Mesenchymal stem cell (in vitro differentiated cells and primary cell): ENCODE measurements around the gene NEDD8.

Experiments
- DNase-seq: peaks from one replicate; pipeline ENCODE4 v3.0.0-alpha.2; 2013
- H2AFZ ChIP-seq: one replicate; pipeline ENCODE4 v1.6.1; 2013; ENCODE audit warnings: low read depth, mild to moderate bottlenecking, control low read depth, inconsistent platforms, low read length, moderate library complexity
- H2AK5ac ChIP-seq: 2 replicates; pipeline ENCODE4 v1.6.1; 2013; ENCODE audit warnings: low read length, moderate library complexity, mild to moderate bottlenecking, inconsistent platforms; ENCODE audit not compliant: severe bottlenecking
- H2BK120ac ChIP-seq: one replicate; pipeline ENCODE4 v1.6.1; 2013; ENCODE audit warnings: low read depth, mild to moderate bottlenecking, inconsistent platforms, low read length, moderate library complexity
- H2BK12ac ChIP-seq, 2 experiments: one replicate each; pipeline ENCODE4 v1.6.1; 2013; ENCODE audit warnings: inconsistent platforms in 2 of 2, low read length in 2 of 2, mild to moderate bottlenecking in 2 of 2, moderate library complexity in 2 of 2, control low read depth in 1 of 2
- H2BK15ac ChIP-seq: one replicate; pipeline ENCODE4 v1.6.1; 2013; ENCODE audit warnings: mild to moderate bottlenecking, low read depth, inconsistent platforms; ENCODE audit not compliant: poor library complexity, severe bottlenecking
- H2BK5ac ChIP-seq: 2 replicates; pipeline ENCODE4 v1.6.1; 2013; ENCODE audit warnings: low read depth, mild to moderate bottlenecking, low read length, control low read depth, inconsistent platforms; ENCODE audit not compliant: poor library complexity, severe bottlenecking
- H3K14ac ChIP-seq, 2 experiments: one replicate each; pipeline ENCODE4 v1.6.1; 2013; ENCODE audit warnings: inconsistent platforms in 2 of 2, low read length in 2 of 2, control low read depth in 1 of 2, mild to moderate bottlenecking in 1 of 2, moderate library complexity in 1 of 2
- H3K18ac ChIP-seq, 2 experiments: one replicate each; pipeline ENCODE4 v1.6.1; 2013; ENCODE audit warnings: inconsistent platforms in 2 of 2, low read length in 2 of 2, control low read depth in 1 of 2, low read depth in 1 of 2, mild to moderate bottlenecking in 1 of 2
- H3K23ac ChIP-seq, 2 experiments: one replicate each; pipeline ENCODE4 v1.6.1; 2013; ENCODE audit warnings: inconsistent platforms in 2 of 2, low read length in 2 of 2, mild to moderate bottlenecking in 2 of 2, moderate library complexity in 2 of 2, control low read depth in 1 of 2
- H3K27ac ChIP-seq: 2 replicates; pipeline ENCODE4 v1.5.1; 2013; ENCODE audit warnings: mild to moderate bottlenecking, moderate library complexity, low read length, control low read depth, inconsistent platforms; ENCODE audit not compliant: poor library complexity, severe bottlenecking
- H3K27me3 ChIP-seq, 2 experiments: 2 replicates each; pipeline versions ENCODE4 v1.6.1 to v1.7.0; 2013; ENCODE audit warnings: low read length in 2 of 2, mild to moderate bottlenecking in 2 of 2, moderate library complexity in 2 of 2, control low read depth in 1 of 2, inconsistent platforms in 1 of 2; ENCODE audit not compliant: control insufficient read depth in 1 of 2, insufficient read depth in 1 of 2
- H3K36me3 ChIP-seq, 2 experiments: 2 replicates each; pipeline versions ENCODE4 v1.6.1 to v1.7.0; 2013; ENCODE audit warnings: low read length in 2 of 2, control low read depth in 1 of 2, inconsistent platforms in 1 of 2, low read depth in 1 of 2, mild to moderate bottlenecking in 1 of 2; ENCODE audit not compliant: insufficient read depth in 2 of 2, control insufficient read depth in 1 of 2
- H3K4ac ChIP-seq, 2 experiments: one replicate each; pipeline ENCODE4 v1.6.1; 2013; ENCODE audit warnings: inconsistent platforms in 2 of 2, low read length in 2 of 2, mild to moderate bottlenecking in 2 of 2, moderate library complexity in 2 of 2, control low read depth in 1 of 2, low read depth in 1 of 2
- H3K4me1 ChIP-seq: 2 replicates; pipeline ENCODE4 v1.6.1; 2013; ENCODE audit warnings: low read depth, low read length, control low read depth; ENCODE audit not compliant: control insufficient read depth, insufficient read depth
- H3K4me2 ChIP-seq: 2 replicates; pipeline ENCODE4 v1.6.1; 2013; ENCODE audit warnings: low read length, mild to moderate bottlenecking, inconsistent platforms; ENCODE audit not compliant: poor library complexity, severe bottlenecking
- H3K4me3 ChIP-seq, 2 experiments: 2 replicates each; pipeline versions ENCODE4 v1.5.1 to v1.7.0; 2013; ENCODE audit warnings: low read length in 2 of 2, mild to moderate bottlenecking in 2 of 2, control low read depth in 1 of 2, low read depth in 1 of 2; ENCODE audit not compliant: insufficient read depth in 1 of 2
- H3K79me1 ChIP-seq: replicated peaks from 2 replicates; pipeline ENCODE4 v1.6.1; 2013; ENCODE audit warnings: mild to moderate bottlenecking, control low read depth, low read length, inconsistent platforms; ENCODE audit not compliant: poor library complexity, severe bottlenecking
- H3K9ac ChIP-seq: 2 replicates; pipeline ENCODE4 v1.7.0; 2013; ENCODE audit warnings: mild to moderate bottlenecking, low read length, moderate library complexity
- H3K9me3 ChIP-seq: 2 replicates; pipeline ENCODE4 v1.7.0; 2013; ENCODE audit warnings: mild to moderate bottlenecking, low read length; ENCODE audit not compliant: control insufficient read depth
- H4K8ac ChIP-seq: one replicate; pipeline ENCODE4 v1.6.1; 2013; ENCODE audit warnings: inconsistent platforms, mild to moderate bottlenecking, low read length, moderate library complexity
- H4K91ac ChIP-seq: one replicate; pipeline ENCODE4 v1.6.1; 2013; ENCODE audit warnings: mild to moderate bottlenecking, low read length, inconsistent platforms
- WGBS: methylation state at CpG from one replicate; pipeline ENCODE4 v1.1.7; 2013; ENCODE audit warnings: mixed read lengths; 5-methylcytosine and 5-hydroxymethylcytosine counted together

The NEDD8 gene

GRCh38 chr14:24178399-24179178 is 53.6 kb downstream of the NEDD8 start:
- no peak overlapping the region for H3K27ac ChIP-seq
- no peak overlapping the region for H3K4me3 ChIP-seq
- no peak overlapping the region for H3K4me2 ChIP-seq
- no peak overlapping the region for H2AK5ac ChIP-seq
- H2AFZ ChIP-seq: no peak overlapping the region
- WGBS: 87% methylated on average over 10 of the region's 12 CpGs
- H3K9me3 ChIP-seq: no peaks in the 10 kb centered on the region
- no peak overlapping the region for H2BK15ac ChIP-seq
- no peak overlapping the region for H2BK12ac ChIP-seq
- no peak overlapping the region for H3K18ac ChIP-seq
- DNase-seq: no peak
- H2BK120ac ChIP-seq: no peak overlapping the region
- peaks cover 16% of the 10 kb centered on the region for H3K4me1 ChIP-seq
- H4K91ac ChIP-seq: no peak overlapping the region
- H3K27me3 ChIP-seq: no peaks in the 10 kb centered on the region
- no peak overlapping the region for H3K14ac ChIP-seq
- no peak overlapping the region for H2BK5ac ChIP-seq
- H3K36me3 ChIP-seq: peaks cover 80 to 94% of the 10 kb centered on the region in 2 experiments
- no peak overlapping the region for H3K23ac ChIP-seq
- H4K8ac ChIP-seq: no peak overlapping the region
- peaks cover 21% of the 10 kb centered on the region for H3K79me1 ChIP-seq
- H3K9ac ChIP-seq: peak overlapping the region; percentile 83
- no peak overlapping the region for H3K4ac ChIP-seq

GRCh38 chr14:24177891-24178290 is 54.3 kb downstream of the NEDD8 start:
- no peak for DNase-seq
- H3K9me3 ChIP-seq: no peaks in the 10 kb centered on the region
- no peak overlapping the region for H3K4ac ChIP-seq
- no peaks in the 10 kb centered on the region for H3K27me3 ChIP-seq
- no peak overlapping the region for H3K14ac ChIP-seq
- no peak overlapping the region for H4K91ac ChIP-seq
- H3K9ac ChIP-seq: no peak overlapping the region
- no peak overlapping the region for H2BK120ac ChIP-seq
- H3K79me1 ChIP-seq: peaks cover 20% of the 10 kb centered on the region
- H4K8ac ChIP-seq: no peak overlapping the region
- H2BK15ac ChIP-seq: no peak overlapping the region
- no peak overlapping the region for H3K4me2 ChIP-seq
- H3K18ac ChIP-seq: no peak overlapping the region
- no peak overlapping the region for H2AFZ ChIP-seq
- no peak overlapping the region for H3K27ac ChIP-seq
- no peak overlapping the region for H3K23ac ChIP-seq
- peaks cover 80 to 94% of the 10 kb centered on the region in 2 experiments for H3K36me3 ChIP-seq
- WGBS: 96% methylated on average over 14 of the region's 14 CpGs
- H2AK5ac ChIP-seq: no peak overlapping the region
- H2BK12ac ChIP-seq: no peak overlapping the region
- H3K4me1 ChIP-seq: peaks cover 16% of the 10 kb centered on the region
- H2BK5ac ChIP-seq: no peak overlapping the region
- H3K4me3 ChIP-seq: no peak overlapping the region

- H3K4me2 ChIP-seq: no peak overlapping the region
- no peak for DNase-seq
- H2BK15ac ChIP-seq: no peak overlapping the region
- no peak overlapping the region for H3K23ac ChIP-seq
- H2BK5ac ChIP-seq: no peak overlapping the region
- H3K4me3 ChIP-seq: no peak overlapping the region
- H4K91ac ChIP-seq: no peak overlapping the region
- no peaks in the 10 kb centered on the region for H3K9me3 ChIP-seq
- 90% methylated on average over 10 of the region's 12 CpGs for WGBS
- H2BK12ac ChIP-seq: no peak overlapping the region
- no peak overlapping the region for H3K4ac ChIP-seq
- no peak overlapping the region for H3K9ac ChIP-seq
- H3K79me1 ChIP-seq: peaks cover 14% of the 10 kb centered on the region
- H3K14ac ChIP-seq: no peak overlapping the region
- H2AK5ac ChIP-seq: no peak overlapping the region
- H3K4me1 ChIP-seq: peaks cover 16% of the 10 kb centered on the region
- peaks cover 80 to 94% of the 10 kb centered on the region in 2 experiments for H3K36me3 ChIP-seq
- no peak overlapping the region for H4K8ac ChIP-seq
- no peak overlapping the region for H3K18ac ChIP-seq
- H3K27me3 ChIP-seq: no peaks in the 10 kb centered on the region
- H2BK120ac ChIP-seq: no peak overlapping the region
- H2AFZ ChIP-seq: no peak overlapping the region
- H3K27ac ChIP-seq: no peak overlapping the region
These were observed 54.9 kb downstream of the NEDD8 start for GRCh38 chr14:24177041-24177825.

GRCh38 chr14:24176599-24176998 is 55.6 kb downstream of the NEDD8 start:
- Histone ChIP-seq H3K18ac (no peak overlapping the region), H3K36me3 (peaks cover 80 to 91% of the 10 kb centered on the region in 2 experiments), H3K4me1 (peaks cover 16% of the 10 kb centered on the region), H2BK12ac (no peak overlapping the region), H2BK5ac (no peak overlapping the region), H2AFZ (no peak overlapping the region), H3K27ac (no peak overlapping the region), H3K9me3 (no peaks in the 10 kb centered on the region), H3K14ac (no peak overlapping the region), H3K79me1 (peaks cover 14% of the 10 kb centered on the region), H3K4me3 (no peak overlapping the region), H3K4me2 (no peak overlapping the region), H2BK120ac (no peak overlapping the region), H3K4ac (no peak overlapping the region), H3K27me3 (no peaks in the 10 kb centered on the region), H4K91ac (no peak overlapping the region), H3K9ac (no peak overlapping the region), H3K23ac (no peak overlapping the region), H4K8ac (no peak overlapping the region), H2AK5ac (no peak overlapping the region), H2BK15ac (no peak overlapping the region)
- WGBS: 97% methylated on average over 5 of the region's 5 CpGs
- no peak for DNase-seq
